GM19099 (cell line): ENCODE results near the gene CRYBA4.

ENCODE experiments used
- POLR2A ChIP-seq: IDR thresholded peaks from 3 replicates; pipeline ENCODE4 v1.6.1; 2011; ENCODE audit warnings: low read depth; ENCODE audit not compliant: insufficient read length; ENCODE audit errors: extremely low read depth

Gene CRYBA4

GRCh38 chr22:26679003-26679629 lies 57.4 kb downstream of the CRYBA4 start:
- no peak for TF ChIP-seq POLR2A
